Endothelial cell of umbilical vein (primary cell): Measurements from ENCODE around the gene KCTD20. TPM values are rescaled to one million over a fixed set of nuclear protein-coding genes. Genes with fewer than 3 reads are reported as not detected.
A peak's percentile ranks its signal among the peaks of the same experiment; 100 is the strongest.

Experiments used
- Bru-seq: library from RNA; stranded (reverse); fragments of 400-500 nt; gene quantifications from one replicate; lab custom pipeline; 2021; lab: Mats Ljungman, UMichigan
- BruChase-seq, 2 experiments: library from RNA; stranded (reverse); fragments of 400-500 nt; gene quantifications; one replicate each; lab custom pipeline; 2021; lab: Mats Ljungman, UMichigan
- BruUV-seq: library from RNA; stranded (reverse); fragments of 400-500 nt; replicated peaks from 2 replicates; lab custom pipeline; 2021; lab: Mats Ljungman, UMichigan
- CTCF ChIA-PET: fragments of 300-600, 350-600 bp; sonication (Branson Sonifier 250); formaldehyde crosslinking; loops from one replicate; lab custom pipeline; 2021; ENCODE audit warnings: antibody characterized with exemption, inconsistent platforms; lab: Charles Lee
- POLR2A ChIA-PET: fragments of 300-600, 350-600 bp; sonication (Branson Sonifier 250); formaldehyde crosslinking; loops from one replicate; lab custom pipeline; 2021; ENCODE audit warnings: antibody characterized with exemption, inconsistent platforms; lab: Charles Lee
- DNase-seq: peaks from one replicate; pipeline ENCODE4 v3.0.0-alpha.2; 2011; ENCODE audit warnings: low read depth, low spot score
- FAIRE-seq: peaks from 2 replicates; lab custom pipeline; 2011; peaks lifted over from hg19 to GRCh38; lab: Jason Lieb, UNC
- H2AFZ ChIP-seq: 2 replicates; pipeline ENCODE4 v1.6.0; 2012; ENCODE audit warnings: low read depth, low read length, control low read depth, inconsistent platforms
- H3K27ac ChIP-seq: 2 replicates; pipeline ENCODE4 v1.5.1; 2011; ENCODE audit warnings: low read depth, mild to moderate bottlenecking, control low read depth, low read length, moderate library complexity; ENCODE audit not compliant: insufficient read depth
- H3K27me3 ChIP-seq, 2 experiments: 2 replicates each; pipeline versions ENCODE4 v1.6.0 to v1.6.1; 2011; ENCODE audit warnings: low read length in 2 of 2, mixed read lengths in 1 of 2; ENCODE audit not compliant: control insufficient read depth in 2 of 2, insufficient read depth in 2 of 2
- H3K36me3 ChIP-seq, 2 experiments: 2 replicates in 1 of 2; 3 replicates in 1 of 2; pipeline ENCODE4 v1.5.1; 2011; ENCODE audit warnings: low read length in 2 of 2, mild to moderate bottlenecking in 1 of 2, moderate library complexity in 1 of 2; ENCODE audit not compliant: control insufficient read depth in 2 of 2, insufficient read depth in 2 of 2; ENCODE audit errors: extremely low read depth in 1 of 2
- H3K4me1 ChIP-seq: 3 replicates; pipeline ENCODE4 v1.5.1; 2011; ENCODE audit warnings: mild to moderate bottlenecking, low read length; ENCODE audit not compliant: control insufficient read depth, insufficient read depth; ENCODE audit errors: extremely low read depth
- H3K4me2 ChIP-seq: 2 replicates; pipeline ENCODE4 v1.6.1; 2011; ENCODE audit warnings: low read length, control low read depth, mixed read lengths; ENCODE audit not compliant: insufficient read depth
- H3K4me3 ChIP-seq, 3 experiments: fragments of 200-600 bp in 1 of 3; sonication (generic), shearing (Covaris generic) in 1 of 3; replicated peaks in 1 of 3; 2 replicates each; pipeline ENCODE4 v1.5.1; 2011 to 2016; ENCODE audit warnings: control low read depth in 3 of 3, low read length in 3 of 3, mild to moderate bottlenecking in 2 of 3, inconsistent platforms in 1 of 3, low read depth in 1 of 3, moderate library complexity in 1 of 3; ENCODE audit not compliant: insufficient read depth in 1 of 3
- H3K79me2 ChIP-seq: 2 replicates; pipeline ENCODE4 v1.6.0; 2012; ENCODE audit warnings: low read length, inconsistent platforms; ENCODE audit not compliant: control insufficient read depth, insufficient read depth
- H3K9ac ChIP-seq: replicated peaks from 2 replicates; pipeline ENCODE3; 2011; ENCODE audit warnings: low read length, control low read depth; ENCODE audit not compliant: insufficient read depth; ENCODE audit errors: extremely low read depth
- H3K9me1 ChIP-seq: replicated peaks from 3 replicates; pipeline ENCODE4 v1.6.0; 2011; ENCODE audit warnings: mild to moderate bottlenecking, low read length; ENCODE audit not compliant: control insufficient read depth, insufficient read depth; ENCODE audit errors: extremely low read depth
- H3K9me3 ChIP-seq: replicated peaks from 2 replicates; pipeline ENCODE4 v1.5.1; 2012; ENCODE audit warnings: low read length, inconsistent platforms; ENCODE audit not compliant: control insufficient read depth, insufficient read depth
- H4K20me1 ChIP-seq: replicated peaks from 2 replicates; pipeline ENCODE3; 2011; ENCODE audit warnings: mild to moderate bottlenecking, low read length; ENCODE audit not compliant: control insufficient read depth, insufficient read depth; ENCODE audit errors: extremely low read depth
- EZH2 ChIP-seq: IDR thresholded peaks from 2 replicates; pipeline ENCODE4 v1.6.1; 2012; ENCODE audit warnings: borderline replicate concordance, low read depth, mild to moderate bottlenecking, moderate library complexity, low read length, inconsistent platforms; ENCODE audit not compliant: severe bottlenecking
- FOS ChIP-seq: IDR thresholded peaks from 2 replicates; pipeline ENCODE4 v1.6.1; 2011; ENCODE audit warnings: mild to moderate bottlenecking, low read length, moderate library complexity, borderline replicate concordance; ENCODE audit not compliant: insufficient read depth
- GATA2 ChIP-seq: IDR thresholded peaks from 2 replicates; pipeline ENCODE4 v1.7.0; 2011; ENCODE audit warnings: low read depth, mild to moderate bottlenecking, moderate library complexity, mixed read lengths, low read length; ENCODE audit not compliant: insufficient read length, insufficient read depth
- JUN ChIP-seq: IDR thresholded peaks from 2 replicates; pipeline ENCODE4 v1.6.1; 2011; ENCODE audit warnings: borderline replicate concordance, low read depth; ENCODE audit not compliant: insufficient read length, insufficient read depth
- MAX ChIP-seq: IDR thresholded peaks from 2 replicates; pipeline ENCODE4 v1.6.1; 2011; ENCODE audit not compliant: insufficient read depth, insufficient read length
- MYC ChIP-seq: IDR thresholded peaks from one replicate; pipeline ENCODE4 v1.6.1; 2011; ENCODE audit warnings: mild to moderate bottlenecking, low read depth, low read length
- POLR2A ChIP-seq: IDR thresholded peaks from 2 replicates; pipeline ENCODE4 v1.6.1; 2012; ENCODE audit warnings: low read depth, mild to moderate bottlenecking, control low read depth, low read length
- POLR2AphosphoS5 ChIP-seq: IDR thresholded peaks from 2 replicates; pipeline ENCODE4 v1.6.1; 2012; ENCODE audit warnings: low read depth, mild to moderate bottlenecking, control low read depth, low read length, moderate library complexity; ENCODE audit not compliant: insufficient read depth
- dilution Hi-C: fragments of 300-500 bp; cut with MboI; formaldehyde crosslinking; loops from one replicate; pipeline ENCODE4 v1.15.0; 2019; ENCODE audit warnings: low sequenced_read_pairs; ENCODE audit not compliant: extremely low pct_ligation_motif_present
- intact Hi-C: fragments of 100-400 bp; cut with micrococcal nuclease; formaldehyde crosslinking; loops from one replicate; pipeline ENCODE4 v1.10.0; 2022
- long read RNA-seq: library from polyadenylated mRNA; stranded (forward); transcript quantifications from one replicate; pipeline ENCODE4 v2.0.0, GENCODE V29; 2021
- polyA minus RNA-seq, 3 experiments: library from RNA; depleted of rRNA, polyadenylated mRNA; stranded (reverse); fragments of >200 nt; gene quantifications; 1 replicate in 1 of 3; 2 replicates in 2 of 3; pipeline ENCODE4 v1.2.3, GENCODE V29; 2011
- polyA plus RNA-seq, 4 experiments: library from polyadenylated mRNA; depleted of rRNA in 3 of 4; stranded (reverse) in 3 of 4; unstranded in 1 of 4; fragments of >200 nt; gene quantifications; 2 replicates each; pipeline versions ENCODE4 v1.2.1 to v1.2.3, GENCODE V29; 2011 to 2012; ENCODE audit warnings: missing spikeins in 1 of 4
- total RNA-seq: library from RNA; stranded (reverse); gene quantifications from 2 replicates; pipeline ENCODE4 v1.2.3, GENCODE V29; 2021
- TF ChIP-seq, protein P1 (sequence below), 2 donors: IDR thresholded peaks; 1 replicate in 1 of 2; 2 replicates in 1 of 2; pipeline ENCODE4 v1.5.1; 2011; ENCODE audit warnings: low read length in 2 of 2, mild to moderate bottlenecking in 2 of 2, moderate library complexity in 2 of 2, control low read depth in 1 of 2, inconsistent platforms in 1 of 2, low read depth in 1 of 2; ENCODE audit not compliant: insufficient read depth in 1 of 2; ENCODE audit errors: extremely low read depth in 1 of 2

Gene KCTD20
- total RNA-seq (47.2 and 49.2 TPM in 2 replicates), polyA plus RNA-seq (20.6 and 26.2 TPM in 2 replicates), polyA minus RNA-seq (67.4 and 77.4 TPM in 2 replicates), Bru-seq, nascent RNA (percentile 79 among the genes with signal in this experiment), BruChase-seq, experiment 1, labeled RNA remaining after a 6-hour chase (percentile 89 among the genes with signal in this experiment), BruChase-seq, experiment 2, labeled RNA remaining after a 2-hour chase (percentile 86 among the genes with signal in this experiment)
- polyA plus RNA-seq (2011; cell fraction: cytosol; rRNA removed) = 29.4 and 30.8 TPM in 2 replicates
- 22.6 and 23.0 TPM in 2 replicates for polyA plus RNA-seq (2011; cell fraction: nucleus; rRNA removed)
- polyA plus RNA-seq (2012) = 27.4 and 38.7 TPM in 2 replicates
- 57.1 TPM for polyA minus RNA-seq (2011; cell fraction: cytosol; rRNA and poly(A)+ RNA removed)
- polyA minus RNA-seq (2011; cell fraction: nucleus; rRNA and poly(A)+ RNA removed) = 25.7 and 37.1 TPM in 2 replicates
- long read RNA-seq, full-length matches to known transcripts = 48 of 85 reads
- long read RNA-seq, partial matches to known transcripts = 28 of 85 reads
- long read RNA-seq, other reads (novel, unspliced or antisense) = 9 of 85 reads

- Histone ChIP-seq H2AFZ (peak within 1 kb of the TSS; percentile 89), H3K9me3 (no peaks in the 10 kb centered on the region), H3K27me3 (no peaks in the 10 kb centered on the region), H3K27ac (peak within 1 kb of the TSS; percentile 95), H3K9me1 (no peaks in the 10 kb centered on the region), H3K9ac (peak within 1 kb of the TSS; percentile 91), H3K4me1 (peaks cover 36% of the 10 kb centered on the region), H3K4me3 (peak within 1 kb of the TSS; percentile 78 to 96 (median 91)), H3K79me2 (peaks cover 43% of the 10 kb centered on the region), H4K20me1 (peaks cover 5% of the 10 kb centered on the region), H3K4me2 (peak within 1 kb of the TSS; percentile 98), H3K36me3 (no peaks in the 10 kb centered on the region)
- FAIRE-seq (no peak), DNase-seq (peak; percentile 81)
- CTCF ChIA-PET = interaction anchor here (1.0 to 2.2 kb wide), 4 partner anchors 14 to 102 kb away, joined by 3 to 18 read pairs (median 4); partner anchors contain the start of gene ETV7
- no TSS peak for BruUV-seq
- POLR2A ChIA-PET = interaction anchor here (1.0 kb wide), 1 partner anchor 10 kb away, joined by 4 read pairs; no protein-coding TSS in a partner anchor
- intact Hi-C loops = loop anchor here (2.0 to 5.0 kb wide), 3 partner anchors 149 to 799 kb away; partner anchors contain the start of genes CDKN1A and SRSF3
- dilution Hi-C loops = no loop called here
- TF ChIP-seq MAX (no peak), FOS (peak; percentile 92), GATA2 (no peak), POLR2AphosphoS5 (peak; percentile 93), JUN (peak; percentile 26), POLR2A (peak; percentile 95), MYC (no peak), EZH2 (no peak)
- TF ChIP-seq, protein P1, sequence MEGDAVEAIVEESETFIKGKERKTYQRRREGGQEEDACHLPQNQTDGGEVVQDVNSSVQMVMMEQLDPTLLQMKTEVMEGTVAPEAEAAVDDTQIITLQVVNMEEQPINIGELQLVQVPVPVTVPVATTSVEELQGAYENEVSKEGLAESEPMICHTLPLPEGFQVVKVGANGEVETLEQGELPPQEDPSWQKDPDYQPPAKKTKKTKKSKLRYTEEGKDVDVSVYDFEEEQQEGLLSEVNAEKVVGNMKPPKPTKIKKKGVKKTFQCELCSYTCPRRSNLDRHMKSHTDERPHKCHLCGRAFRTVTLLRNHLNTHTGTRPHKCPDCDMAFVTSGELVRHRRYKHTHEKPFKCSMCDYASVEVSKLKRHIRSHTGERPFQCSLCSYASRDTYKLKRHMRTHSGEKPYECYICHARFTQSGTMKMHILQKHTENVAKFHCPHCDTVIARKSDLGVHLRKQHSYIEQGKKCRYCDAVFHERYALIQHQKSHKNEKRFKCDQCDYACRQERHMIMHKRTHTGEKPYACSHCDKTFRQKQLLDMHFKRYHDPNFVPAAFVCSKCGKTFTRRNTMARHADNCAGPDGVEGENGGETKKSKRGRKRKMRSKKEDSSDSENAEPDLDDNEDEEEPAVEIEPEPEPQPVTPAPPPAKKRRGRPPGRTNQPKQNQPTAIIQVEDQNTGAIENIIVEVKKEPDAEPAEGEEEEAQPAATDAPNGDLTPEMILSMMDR (IDR thresholded peaks at IDR 0.05; ENCODE audit: extremely low read depth in 1 of 2, insufficient read depth in 1 of 2, low read depth in 1 of 2, low read length in 2 of 2) = no peak
Observed at GRCh38 chr6:36442671-36443470, at the start of gene KCTD20, which contains the start of gene PXT1. Gene KCTD20, plus strand, starts transcription at chr6:36443000. Its CDS starts 27,098 bp downstream, at chr6:36470098. Gene PXT1, minus strand, starts transcription at chr6:36442854. Its CDS starts 16,772 bp downstream, at chr6:36426082.
